Upper lobe of right lung (tissue), 1 donor: ENCODE data around the gene PTH2. TPM values are rescaled to one million over a fixed set of nuclear protein-coding genes. Genes with fewer than 3 reads are reported as not detected.
"Not testable (repeated sequence)": the region's sequence is repeated elsewhere in the genome, so short reads cannot be mapped to it uniquely, and the experiment has no call there.

Experiments used
- ATAC-seq: fragments of 200-7000 bp; cut with Tn5 transposase; one replicate; pipeline ENCODE4 v1.9.1; 2020; ENCODE audit warnings: mild to moderate bottlenecking, moderate library complexity
- DNase-seq: peaks from one replicate; pipeline ENCODE4 v3.0.0-alpha.2; 2020
- H3K27ac ChIP-seq: fragments of 200-600 bp; one replicate; pipeline ENCODE4 v1.8.0; 2022
- H3K27me3 ChIP-seq: fragments of 200-600 bp; one replicate; pipeline ENCODE4 v1.8.0; 2022; ENCODE audit warnings: mild to moderate bottlenecking
- H3K36me3 ChIP-seq: fragments of 200-600 bp; one replicate; pipeline ENCODE4 v1.8.0; 2022
- H3K4me1 ChIP-seq: fragments of 200-600 bp; one replicate; pipeline ENCODE4 v1.8.0; 2022
- H3K4me3 ChIP-seq: fragments of 200-600 bp; one replicate; pipeline ENCODE4 v1.8.0; 2022; ENCODE audit warnings: mild to moderate bottlenecking
- H3K9me3 ChIP-seq: fragments of 200-600 bp; one replicate; pipeline ENCODE4 v1.8.0; 2022
- intact Hi-C: fragments of 100-400 bp; cut with DNase I; formaldehyde crosslinking; loops from one replicate; pipeline ENCODE4 v1.11.0; 2022
- total RNA-seq: library from RNA; stranded (reverse); fragmentation: NEBNext Ultra II Directional; extraction: Animal tissue kit (Norgen Biotek cat#: 25700); gene quantifications from one replicate; pipeline ENCODE4 v1.2.1, GENCODE V29; 2021
- TF ChIP-seq, protein P1 (sequence below): fragments of 200-600 bp; IDR thresholded peaks from one replicate; pipeline ENCODE4 v1.8.0; 2022; ENCODE audit warnings: antibody characterized with exemption
- donor health status: DM: no; HTN: yes; CAD: no; lungs with severe emphysema.

The PTH2 gene
- total RNA-seq, 1 donor from 2014 or later, result not detected

DNA sequence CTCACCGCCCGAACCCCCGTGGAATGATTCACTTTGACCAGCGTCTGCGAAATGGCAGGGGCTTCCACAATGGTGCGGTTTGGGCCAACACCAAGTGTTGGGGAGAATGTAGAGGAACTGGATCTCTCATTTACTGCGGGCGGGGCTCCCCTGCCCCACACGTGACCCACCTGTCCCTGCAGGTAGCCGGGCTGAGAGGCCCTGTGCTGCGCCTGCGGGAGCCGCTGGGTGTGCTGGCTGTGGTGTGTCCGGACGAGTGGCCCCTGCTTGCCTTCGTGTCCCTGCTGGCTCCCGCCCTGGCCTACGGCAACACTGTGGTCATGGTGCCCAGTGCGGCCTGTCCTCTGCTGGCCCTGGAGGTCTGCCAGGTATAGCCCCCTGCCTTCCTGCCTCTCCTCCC, 45.0 kb upstream of the PTH2 start:
- Histone ChIP-seq H3K27ac (peak overlapping the region; percentile 18), H3K9me3 (no peaks in the 10 kb centered on the region), H3K36me3 (peaks cover 20% of the 10 kb centered on the region), H3K27me3 (no peaks in the 10 kb centered on the region), H3K4me1 (no peaks in the 10 kb centered on the region), H3K4me3 (no peak overlapping the region)
- DNase-seq (no peak), ATAC-seq (no peak)
- intact Hi-C loops, result no loop called here
- TF ChIP-seq, protein P1, sequence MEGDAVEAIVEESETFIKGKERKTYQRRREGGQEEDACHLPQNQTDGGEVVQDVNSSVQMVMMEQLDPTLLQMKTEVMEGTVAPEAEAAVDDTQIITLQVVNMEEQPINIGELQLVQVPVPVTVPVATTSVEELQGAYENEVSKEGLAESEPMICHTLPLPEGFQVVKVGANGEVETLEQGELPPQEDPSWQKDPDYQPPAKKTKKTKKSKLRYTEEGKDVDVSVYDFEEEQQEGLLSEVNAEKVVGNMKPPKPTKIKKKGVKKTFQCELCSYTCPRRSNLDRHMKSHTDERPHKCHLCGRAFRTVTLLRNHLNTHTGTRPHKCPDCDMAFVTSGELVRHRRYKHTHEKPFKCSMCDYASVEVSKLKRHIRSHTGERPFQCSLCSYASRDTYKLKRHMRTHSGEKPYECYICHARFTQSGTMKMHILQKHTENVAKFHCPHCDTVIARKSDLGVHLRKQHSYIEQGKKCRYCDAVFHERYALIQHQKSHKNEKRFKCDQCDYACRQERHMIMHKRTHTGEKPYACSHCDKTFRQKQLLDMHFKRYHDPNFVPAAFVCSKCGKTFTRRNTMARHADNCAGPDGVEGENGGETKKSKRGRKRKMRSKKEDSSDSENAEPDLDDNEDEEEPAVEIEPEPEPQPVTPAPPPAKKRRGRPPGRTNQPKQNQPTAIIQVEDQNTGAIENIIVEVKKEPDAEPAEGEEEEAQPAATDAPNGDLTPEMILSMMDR, result no peak

- TF ChIP-seq, protein P1, result no peak
- Histone ChIP-seq H3K36me3 (peaks cover 23% of the 10 kb centered on the region), H3K4me1 (no peaks in the 10 kb centered on the region), H3K9me3 (no peaks in the 10 kb centered on the region), H3K4me3 (no peak overlapping the region), H3K27ac (no peak overlapping the region), H3K27me3 (no peaks in the 10 kb centered on the region)
- intact Hi-C loops, result no loop called here
- DNase-seq, result no peak
- no peak for ATAC-seq
These were observed 42.1 kb upstream of the PTH2 start for GRCh38 chr19:49465371-49465770.

GRCh38 chr19:49463960-49464740, 40.9 kb upstream of the PTH2 start:
- TF ChIP-seq, protein P1, result no peak
- no peak overlapping the region for H3K27ac ChIP-seq
- no peaks in the 10 kb centered on the region for H3K9me3 ChIP-seq
- H3K4me1 ChIP-seq, result no peaks in the 10 kb centered on the region
- no peak for ATAC-seq
- no peak overlapping the region for H3K4me3 ChIP-seq
- DNase-seq, result no peak
- H3K27me3 ChIP-seq, result no peaks in the 10 kb centered on the region
- H3K36me3 ChIP-seq, result peaks cover 30% of the 10 kb centered on the region
- intact Hi-C loops, result no loop called here

GRCh38 chr19:49462492-49462891, 39.3 kb upstream of the PTH2 start:
- DNase-seq (no peak), ATAC-seq (no peak)
- intact Hi-C loops, result no loop called here

DNA sequence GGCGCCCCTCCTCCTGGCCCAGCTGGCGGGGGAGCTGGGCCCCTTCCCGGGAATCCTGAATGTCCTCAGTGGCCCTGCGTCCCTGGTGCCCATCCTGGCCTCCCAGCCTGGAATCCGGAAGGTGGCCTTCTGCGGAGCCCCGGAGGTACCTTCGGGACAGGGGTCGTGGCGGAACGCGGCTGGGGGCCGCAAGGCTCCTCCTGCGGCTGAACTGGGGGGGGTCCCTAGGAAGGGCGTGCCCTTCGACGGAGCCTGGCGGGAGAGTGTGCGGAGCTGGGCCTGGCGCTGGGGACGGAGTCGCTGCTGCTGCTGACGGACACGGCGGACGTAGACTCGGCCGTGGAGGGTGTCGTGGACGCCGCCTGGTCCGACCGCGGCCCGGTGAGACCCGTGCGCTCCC, 38.4 kb upstream of the PTH2 start:
- Histone ChIP-seq H3K36me3 (peaks cover 30% of the 10 kb centered on the region), H3K4me3 (no peak overlapping the region), H3K27ac (no peak overlapping the region), H3K4me1 (peaks cover 8% of the 10 kb centered on the region), H3K9me3 (no peaks in the 10 kb centered on the region), H3K27me3 (no peaks in the 10 kb centered on the region)
- DNase-seq (no peak), ATAC-seq (no peak)
- TF ChIP-seq, protein P1, result no peak
- intact Hi-C loops, result no loop called here

More at GRCh38 chr19:49462492-49462891, 39.3 kb upstream of the PTH2 start:
- Histone ChIP-seq H3K27ac (no peak overlapping the region), H3K27me3 (no peaks in the 10 kb centered on the region), H3K4me3 (no peak overlapping the region), H3K36me3 (peaks cover 30% of the 10 kb centered on the region), H3K4me1 (peaks cover 8% of the 10 kb centered on the region), H3K9me3 (no peaks in the 10 kb centered on the region)
- TF ChIP-seq, protein P1, result no peak

GRCh38 chr19:49461130-49461529, 37.9 kb upstream of the PTH2 start:
- H3K36me3 ChIP-seq, result peaks cover 28% of the 10 kb centered on the region
- DNase-seq, H3K9me3 ChIP-seq, intact Hi-C loops, H3K27ac ChIP-seq, H3K27me3 ChIP-seq, ATAC-seq, H3K4me1 ChIP-seq, H3K4me3 ChIP-seq: not testable (repeated sequence)
